ENCODE data around the gene FRRS1.

GRCh38 chr1:99675994-99676393, 90.4 kb downstream of the FRRS1 start:
- TF ChIP-seq CTCF (optimal IDR thresholded peaks at IDR 0.05 in 1 of 3, IDR thresholded peaks at IDR 0.05 in 1 of 3, conservative IDR thresholded peaks at IDR 0.05 in 1 of 3; ENCODE audit: extremely low read depth in 1 of 3, insufficient read depth in 2 of 3, low read length in 3 of 3) = no peak
- TF ChIP-seq EZH2 (IDR thresholded peaks at IDR 0.05; ENCODE audit: low read length) = no peak
